Large intestine (tissue), 3 donors: ENCODE measurements around the gene KANSL1. TPM values are rescaled to one million over a fixed set of nuclear protein-coding genes. Genes with fewer than 3 reads are reported as not detected.

Experiments used
- DNase-seq, 2 donors: peaks; one replicate each; pipeline versions ENCODE4 v3.0.0 to v3.0.0-alpha.2; 2013
- H3K27ac ChIP-seq: one replicate; pipeline ENCODE4 v1.5.1; 2013; ENCODE audit warnings: low read length
- H3K27me3 ChIP-seq: 2 replicates; pipeline ENCODE4 v1.6.1; 2013; ENCODE audit warnings: low read length; ENCODE audit not compliant: control insufficient read depth, insufficient read depth
- H3K36me3 ChIP-seq: 2 replicates; pipeline ENCODE4 v1.6.1; 2013; ENCODE audit warnings: low read length; ENCODE audit not compliant: control insufficient read depth, insufficient read depth
- H3K4me1 ChIP-seq: one replicate; pipeline ENCODE4 v1.6.1; 2013; ENCODE audit warnings: low read length; ENCODE audit not compliant: control insufficient read depth, insufficient read depth
- H3K4me3 ChIP-seq: one replicate; pipeline ENCODE4 v1.5.1; 2013; ENCODE audit warnings: low read length
- H3K9me3 ChIP-seq: one replicate; pipeline ENCODE4 v1.6.1; 2013; ENCODE audit warnings: mild to moderate bottlenecking, low read depth, low read length, moderate library complexity; ENCODE audit not compliant: control insufficient read depth
- WGBS: methylation state at CpG from one replicate; pipeline ENCODE4 v1.1.5; 2013; ENCODE audit warnings: low lambda C conversion rate; ENCODE audit not compliant: insufficient coverage; 5-methylcytosine and 5-hydroxymethylcytosine counted together
- polyA plus RNA-seq: library from polyadenylated mRNA; unstranded; fragments of 120-200 nt; gene quantifications from one replicate; pipeline ENCODE4 v1.2.1, GENCODE V29; 2013

The KANSL1 gene
- polyA plus RNA-seq, 1 donor: 53.2 TPM

- H3K9me3 ChIP-seq: no peaks in the 10 kb centered on the region
- H3K4me1 ChIP-seq: peaks cover 8% of the 10 kb centered on the region
- no peaks in the 10 kb centered on the region for H3K27me3 ChIP-seq
- no peak overlapping the region for H3K27ac ChIP-seq
- no peaks in the 10 kb centered on the region for H3K36me3 ChIP-seq
- DNase-seq: no peak
- no peak overlapping the region for H3K4me3 ChIP-seq
- WGBS: 100% methylated on average over 5 of the region's 18 CpGs
These were observed 34.6 kb downstream of the KANSL1 start for GRCh38 chr17:46158323-46159296.

GRCh38 chr17:46157443-46158062, 35.7 kb downstream of the KANSL1 start:
- 79% methylated on average over 2 of the region's 3 CpGs for WGBS
- peaks cover 2% of the 10 kb centered on the region for H3K4me1 ChIP-seq

GRCh38 chr17:46154151-46154816, 38.9 kb downstream of the KANSL1 start:
- Histone ChIP-seq H3K4me1 (no peaks in the 10 kb centered on the region), H3K9me3 (no peaks in the 10 kb centered on the region), H3K27me3 (no peaks in the 10 kb centered on the region), H3K27ac (no peak overlapping the region), H3K4me3 (no peak overlapping the region), H3K36me3 (no peaks in the 10 kb centered on the region)
- WGBS: 80% methylated on average over 1 of the region's 9 CpGs
- no peak for DNase-seq

More at GRCh38 chr17:46157443-46158062, 35.7 kb downstream of the KANSL1 start:
- Histone ChIP-seq H3K27ac (no peak overlapping the region), H3K27me3 (no peaks in the 10 kb centered on the region), H3K36me3 (no peaks in the 10 kb centered on the region), H3K9me3 (no peaks in the 10 kb centered on the region), H3K4me3 (no peak overlapping the region)
- no peak for DNase-seq

- no peaks in the 10 kb centered on the region for H3K9me3 ChIP-seq
- H3K4me3 ChIP-seq: no peak overlapping the region
- H3K4me1 ChIP-seq: no peaks in the 10 kb centered on the region
- no peaks in the 10 kb centered on the region for H3K27me3 ChIP-seq
- H3K27ac ChIP-seq: no peak overlapping the region
- DNase-seq: no peak
- 46% methylated on average over 2 of the region's 2 CpGs for WGBS
- no peaks in the 10 kb centered on the region for H3K36me3 ChIP-seq
These were observed 40.8 kb downstream of the KANSL1 start for GRCh38 chr17:46152423-46152822.

GRCh38 chr17:46151762-46152161, 41.5 kb downstream of the KANSL1 start:
- Histone ChIP-seq H3K4me1 (no peaks in the 10 kb centered on the region), H3K27ac (no peak overlapping the region), H3K36me3 (no peaks in the 10 kb centered on the region), H3K4me3 (no peak overlapping the region), H3K27me3 (no peaks in the 10 kb centered on the region), H3K9me3 (no peaks in the 10 kb centered on the region)
- no peak for DNase-seq

- WGBS: 100% methylated on average over 1 of the region's 2 CpGs
- H3K27ac ChIP-seq: no peak overlapping the region
- no peaks in the 10 kb centered on the region for H3K4me1 ChIP-seq
These were observed 42.8 kb downstream of the KANSL1 start for GRCh38 chr17:46150216-46150963.

GRCh38 chr17:46148247-46148646, 45.0 kb downstream of the KANSL1 start:
- H3K4me1 ChIP-seq: no peaks in the 10 kb centered on the region
- H3K4me3 ChIP-seq: no peak overlapping the region
- no peak for DNase-seq
- H3K9me3 ChIP-seq: no peaks in the 10 kb centered on the region
- no peaks in the 10 kb centered on the region for H3K27me3 ChIP-seq
- no peaks in the 10 kb centered on the region for H3K36me3 ChIP-seq
- H3K27ac ChIP-seq: no peak overlapping the region
- 57% methylated on average over 2 of the region's 4 CpGs for WGBS

More at GRCh38 chr17:46150216-46150963, 42.8 kb downstream of the KANSL1 start:
- Histone ChIP-seq H3K9me3 (no peaks in the 10 kb centered on the region), H3K4me3 (no peak overlapping the region), H3K27me3 (no peaks in the 10 kb centered on the region), H3K36me3 (no peaks in the 10 kb centered on the region)
- no peak for DNase-seq

GRCh38 chr17:46147296-46147695, 45.9 kb downstream of the KANSL1 start:
- DNase-seq: no peak
- no peaks in the 10 kb centered on the region for H3K9me3 ChIP-seq
- no peak overlapping the region for H3K27ac ChIP-seq
- WGBS: 94% methylated on average over 2 of the region's 4 CpGs
- no peak overlapping the region for H3K4me3 ChIP-seq
- no peaks in the 10 kb centered on the region for H3K36me3 ChIP-seq
- H3K4me1 ChIP-seq: no peaks in the 10 kb centered on the region
- no peaks in the 10 kb centered on the region for H3K27me3 ChIP-seq

GRCh38 chr17:46144246-46144645, 49.0 kb downstream of the KANSL1 start:
- no peak for DNase-seq
- WGBS: 80% methylated on average over 2 of the region's 4 CpGs
- Histone ChIP-seq H3K4me1 (no peaks in the 10 kb centered on the region), H3K9me3 (no peaks in the 10 kb centered on the region), H3K4me3 (no peak overlapping the region), H3K36me3 (no peaks in the 10 kb centered on the region), H3K27ac (no peak overlapping the region), H3K27me3 (no peaks in the 10 kb centered on the region)

- WGBS: 82% methylated on average over 3 of the region's 3 CpGs
- DNase-seq: no peak
- H3K27me3 ChIP-seq: no peaks in the 10 kb centered on the region
- no peak overlapping the region for H3K4me3 ChIP-seq
- no peaks in the 10 kb centered on the region for H3K36me3 ChIP-seq
- H3K27ac ChIP-seq: no peak overlapping the region
- H3K9me3 ChIP-seq: no peaks in the 10 kb centered on the region
- H3K4me1 ChIP-seq: peaks cover 2% of the 10 kb centered on the region
These were observed 49.4 kb downstream of the KANSL1 start for GRCh38 chr17:46143827-46144236.
